Fibroblast of mammary gland (primary cell): ENCODE results near the gene MSI2.

Experiments used
- DNase-seq: peaks from one replicate; pipeline ENCODE4 v3.0.0-alpha.2; 2010; ENCODE audit warnings: low read depth
- H3K4me3 ChIP-seq: 2 replicates; pipeline ENCODE4 v1.5.1; 2011; ENCODE audit warnings: low read depth, mild to moderate bottlenecking, low read length, moderate library complexity; ENCODE audit not compliant: control insufficient read depth
- TF ChIP-seq, protein P1 (sequence below): conservative IDR thresholded peaks from 2 replicates; pipeline ENCODE4 v1.5.1; 2011; ENCODE audit warnings: low read depth, low read length, inconsistent platforms; ENCODE audit not compliant: control insufficient read depth, insufficient read depth

MSI2 gene

DNA sequence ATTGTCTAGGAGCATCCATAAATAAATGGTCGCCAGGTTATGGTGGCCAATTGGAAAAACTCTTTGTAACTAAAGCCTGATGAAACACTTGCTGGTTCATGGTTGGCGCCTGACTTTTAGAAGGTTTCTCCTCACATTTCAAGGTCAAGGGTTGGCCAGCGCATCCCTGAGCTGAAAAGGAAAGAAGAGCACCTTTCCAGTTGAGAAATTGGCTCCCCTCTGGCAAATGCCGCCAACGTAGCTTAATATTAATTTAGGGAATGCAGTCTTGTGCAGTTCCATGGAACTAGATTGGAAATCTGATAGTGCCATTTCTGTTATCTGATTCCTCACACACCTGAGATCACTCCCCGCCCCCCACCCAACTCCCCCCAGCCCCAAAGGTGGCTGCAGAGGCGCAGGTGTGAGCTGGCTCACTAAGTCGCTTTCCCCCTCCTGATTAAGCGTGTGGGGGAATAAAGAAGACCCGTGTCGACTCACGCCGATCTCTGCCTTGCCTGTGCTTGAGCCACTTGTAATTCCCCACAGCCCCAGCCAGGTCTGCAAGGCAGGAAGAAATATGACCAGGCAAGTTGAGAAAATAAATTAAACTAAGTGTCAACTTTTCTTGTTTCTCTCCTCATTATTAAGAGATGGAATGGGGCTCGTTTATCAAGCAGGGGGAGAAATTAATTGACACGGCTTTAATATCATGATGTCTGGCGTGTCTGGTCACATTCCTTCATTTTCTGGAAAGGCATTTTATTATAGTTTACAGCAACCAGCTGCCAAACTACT is 331.1 kb downstream of the MSI2 start:
- TF ChIP-seq, protein P1, sequence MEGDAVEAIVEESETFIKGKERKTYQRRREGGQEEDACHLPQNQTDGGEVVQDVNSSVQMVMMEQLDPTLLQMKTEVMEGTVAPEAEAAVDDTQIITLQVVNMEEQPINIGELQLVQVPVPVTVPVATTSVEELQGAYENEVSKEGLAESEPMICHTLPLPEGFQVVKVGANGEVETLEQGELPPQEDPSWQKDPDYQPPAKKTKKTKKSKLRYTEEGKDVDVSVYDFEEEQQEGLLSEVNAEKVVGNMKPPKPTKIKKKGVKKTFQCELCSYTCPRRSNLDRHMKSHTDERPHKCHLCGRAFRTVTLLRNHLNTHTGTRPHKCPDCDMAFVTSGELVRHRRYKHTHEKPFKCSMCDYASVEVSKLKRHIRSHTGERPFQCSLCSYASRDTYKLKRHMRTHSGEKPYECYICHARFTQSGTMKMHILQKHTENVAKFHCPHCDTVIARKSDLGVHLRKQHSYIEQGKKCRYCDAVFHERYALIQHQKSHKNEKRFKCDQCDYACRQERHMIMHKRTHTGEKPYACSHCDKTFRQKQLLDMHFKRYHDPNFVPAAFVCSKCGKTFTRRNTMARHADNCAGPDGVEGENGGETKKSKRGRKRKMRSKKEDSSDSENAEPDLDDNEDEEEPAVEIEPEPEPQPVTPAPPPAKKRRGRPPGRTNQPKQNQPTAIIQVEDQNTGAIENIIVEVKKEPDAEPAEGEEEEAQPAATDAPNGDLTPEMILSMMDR, result no peak
- H3K4me3 ChIP-seq, result no peak overlapping the region
- DNase-seq, result no peak

DNA sequence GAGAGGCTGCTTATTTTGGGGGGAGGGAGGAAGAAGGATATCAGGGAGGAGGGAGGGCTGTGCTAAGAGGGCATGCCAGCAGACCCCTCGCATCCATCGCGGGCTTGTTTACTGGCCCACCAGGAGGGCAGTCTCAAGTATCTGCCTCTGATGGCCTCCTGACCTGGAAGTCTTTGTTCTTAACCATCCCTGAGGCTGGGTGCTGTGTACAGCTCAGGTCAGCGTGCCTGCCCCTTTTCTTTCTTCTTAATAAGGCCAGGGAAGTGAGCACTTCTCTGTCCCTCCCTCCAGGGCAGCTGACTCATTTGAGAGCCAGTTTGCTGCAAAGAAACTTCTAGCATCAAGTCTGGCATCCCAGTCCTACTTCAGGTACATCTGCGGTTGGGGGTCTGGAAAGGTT is 331.8 kb downstream of the MSI2 start:
- TF ChIP-seq, protein P1, result no peak
- H3K4me3 ChIP-seq, result no peak overlapping the region
- no peak for DNase-seq

DNA sequence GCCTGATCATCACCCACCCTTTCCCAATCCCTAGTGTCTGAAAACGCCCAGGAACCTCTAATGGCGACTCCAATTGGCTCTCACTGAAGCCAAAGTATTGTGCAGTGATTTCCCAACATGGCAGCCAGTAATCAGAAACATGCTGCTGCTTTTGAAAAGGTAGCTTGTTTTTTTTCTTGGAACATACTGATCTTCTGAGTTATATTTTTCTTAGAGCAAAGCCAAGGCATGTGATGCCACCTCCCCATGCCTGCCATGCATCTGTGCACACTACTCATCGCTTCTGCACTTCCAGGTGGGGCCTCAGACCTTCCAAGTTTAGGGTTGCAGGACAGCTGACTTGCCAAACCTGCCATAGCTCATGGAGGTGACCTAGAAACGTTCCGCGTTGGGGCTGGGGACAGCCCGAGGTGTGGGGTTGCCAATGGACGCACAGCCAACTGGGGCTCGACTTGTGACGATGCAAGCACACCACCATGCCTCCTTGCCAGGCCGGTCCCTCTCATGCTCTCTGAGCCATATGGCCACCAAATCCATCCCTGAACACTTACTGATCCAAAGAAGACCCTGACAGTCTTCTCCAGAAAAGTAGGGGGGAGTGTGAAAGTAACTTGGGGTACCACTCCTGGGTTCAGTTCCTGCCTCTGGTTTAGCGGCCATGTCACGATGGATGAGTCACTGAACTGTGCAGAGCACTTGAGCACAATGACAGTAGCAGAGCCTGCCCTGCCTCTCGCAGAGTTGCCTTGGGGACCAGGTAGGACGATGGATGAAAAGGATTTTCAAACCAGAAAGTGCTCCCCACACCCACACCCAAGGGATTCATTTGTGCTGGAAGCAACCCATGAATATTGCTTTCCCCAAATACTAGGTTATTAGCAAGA is 333.1 kb downstream of the MSI2 start:
- peak; percentile 45 for DNase-seq
- H3K4me3 ChIP-seq, result no peak overlapping the region
- TF ChIP-seq, protein P1, result no peak

DNA sequence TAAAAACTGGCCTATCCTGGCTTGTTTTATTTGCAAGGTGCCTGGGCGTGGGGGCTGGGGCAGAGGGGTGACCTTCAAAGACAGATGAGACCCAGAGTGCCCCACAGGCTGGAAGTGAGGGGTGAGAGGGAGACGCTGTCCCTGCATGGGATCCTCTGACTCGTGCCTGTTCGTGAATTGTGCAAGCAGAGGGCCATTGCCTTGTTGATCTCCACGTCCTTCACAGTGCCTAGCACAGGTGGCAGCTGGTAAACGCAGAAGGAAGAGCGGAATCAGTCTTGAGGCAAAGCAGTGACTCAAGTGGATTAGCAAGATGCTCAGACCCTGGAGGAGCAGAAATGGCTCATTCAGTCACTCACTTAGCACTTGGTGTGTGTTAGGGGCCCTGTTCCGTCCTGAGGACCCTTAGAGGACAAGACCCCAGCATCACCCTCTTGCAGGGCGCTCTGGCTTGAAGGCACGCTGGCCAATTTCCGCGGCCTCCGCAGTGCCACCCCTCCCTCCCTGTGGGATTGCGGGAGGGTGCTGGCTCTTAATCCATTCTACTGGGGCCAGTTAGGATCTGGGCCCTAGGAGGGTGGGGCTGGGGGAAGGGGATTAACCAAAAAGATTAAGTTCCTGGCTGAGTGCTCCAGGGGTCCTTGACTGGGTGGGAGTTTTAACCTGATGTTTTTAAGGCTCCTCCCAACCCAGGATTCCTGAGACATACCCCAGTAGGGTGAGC is 337.6 kb downstream of the MSI2 start:
- TF ChIP-seq, protein P1, result no peak
- no peak overlapping the region for H3K4me3 ChIP-seq
- no peak for DNase-seq

DNA sequence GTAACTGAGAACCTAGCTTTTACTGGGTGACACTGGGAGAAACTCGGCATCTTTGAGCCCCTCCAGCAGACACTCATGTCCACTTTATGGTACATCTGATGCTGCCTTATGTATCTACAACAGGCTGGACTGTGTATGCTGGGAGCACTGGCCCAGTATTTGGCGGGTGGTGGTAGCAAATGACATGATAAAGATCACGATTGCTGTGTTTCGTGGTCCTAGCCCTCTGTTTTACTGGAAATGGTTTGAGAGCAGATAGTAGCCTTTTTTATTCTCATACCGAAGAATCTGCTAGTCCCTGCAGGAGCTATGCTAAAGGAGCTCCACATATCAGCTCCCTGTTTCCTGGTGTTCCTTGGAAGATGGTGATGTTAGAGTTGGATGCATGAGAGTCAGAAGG is 338.4 kb downstream of the MSI2 start:
- no peak for DNase-seq
- H3K4me3 ChIP-seq, result no peak overlapping the region
- TF ChIP-seq, protein P1, result no peak

DNA sequence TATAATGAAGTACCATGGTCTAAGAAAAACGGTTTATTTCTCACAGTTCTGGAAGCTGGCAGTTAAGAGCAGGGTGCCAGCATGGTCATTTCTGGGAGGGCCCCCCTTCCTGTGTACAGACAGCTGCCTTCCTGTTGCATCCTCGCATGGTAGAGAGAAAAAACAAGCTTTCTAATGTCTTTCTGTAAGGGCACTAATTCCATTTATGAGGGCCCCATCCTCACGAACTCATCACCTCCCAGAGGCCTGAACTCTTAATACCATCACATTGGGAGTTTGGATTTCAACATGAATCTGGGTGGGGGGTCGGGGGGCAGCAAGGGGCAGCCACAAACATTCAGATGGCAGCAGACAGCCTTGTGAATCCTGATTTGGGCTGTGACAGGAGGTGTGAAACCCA is 339.1 kb downstream of the MSI2 start:
- TF ChIP-seq, protein P1, result no peak

More for the DNA sequence above, 339.1 kb downstream of the MSI2 start:
- no peak overlapping the region for H3K4me3 ChIP-seq
- no peak for DNase-seq
